CD4-positive, CD25-positive, alpha-beta regulatory T cell (primary cell): ENCODE results near the gene EFNB1. TPM values are rescaled to one million over a fixed set of nuclear protein-coding genes. Genes with fewer than 3 reads are reported as not detected.
A peak's percentile ranks its signal among the peaks of the same experiment; 100 is the strongest.

ENCODE experiments used
- ATAC-seq, 2 donors: fragments of 150-1000 bp; cut with Tn5 transposase; one replicate each; pipeline ENCODE4 v1.10.0; 2021; ENCODE audit warnings: low read depth in 2 of 2, moderate number of reproducible peaks in 2 of 2, moderate library complexity in 1 of 2
- DNase-seq, 3 donors: peaks; one replicate each; pipeline versions ENCODE4 v3.0.0 to v3.0.0-alpha.2; 2012 to 2022; ENCODE audit warnings: mixed read lengths in 1 of 3
- H3K27ac ChIP-seq: one replicate; pipeline ENCODE4 v1.7.0; 2013; ENCODE audit warnings: mild to moderate bottlenecking, low read length; ENCODE audit not compliant: insufficient read depth, poor library complexity, severe bottlenecking
- H3K27me3 ChIP-seq: one replicate; pipeline ENCODE4 v1.7.0; 2013; ENCODE audit warnings: low read length; ENCODE audit not compliant: control insufficient read depth, insufficient read depth
- H3K36me3 ChIP-seq: one replicate; pipeline ENCODE4 v1.7.0; 2013; ENCODE audit warnings: mild to moderate bottlenecking, low read length, moderate library complexity; ENCODE audit not compliant: control insufficient read depth, insufficient read depth
- H3K4me1 ChIP-seq: 2 replicates; pipeline ENCODE4 v1.7.0; 2013; ENCODE audit warnings: mild to moderate bottlenecking, low read length; ENCODE audit not compliant: insufficient read depth, control insufficient read depth, poor library complexity, severe bottlenecking
- H3K4me3 ChIP-seq: one replicate; pipeline ENCODE4 v1.7.0; 2013; ENCODE audit warnings: low read depth, mild to moderate bottlenecking, low read length, moderate library complexity
- H3K9me3 ChIP-seq, 2 experiments: 1 replicate in 1 of 2; 2 replicates in 1 of 2; pipeline ENCODE4 v1.7.0; 2013; ENCODE audit warnings: low read length in 2 of 2, mild to moderate bottlenecking in 1 of 2, moderate library complexity in 1 of 2; ENCODE audit not compliant: control insufficient read depth in 2 of 2
- H3K27ac Mint-ChIP-seq, 3 donors: one replicate each; pipeline ENCODE4 v1.8.0; 2020 to 2022; ENCODE audit warnings: mild to moderate bottlenecking in 3 of 3, mixed read lengths in 3 of 3, moderate library complexity in 2 of 3
- H3K27me3 Mint-ChIP-seq: one replicate; pipeline ENCODE4 v1.8.0; 2022; ENCODE audit warnings: mild to moderate bottlenecking, mixed read lengths
- H3K36me3 Mint-ChIP-seq: one replicate; pipeline ENCODE4 v1.8.0; 2020; ENCODE audit warnings: mixed read lengths
- H3K4me1 Mint-ChIP-seq, 4 donors: one replicate each; pipeline ENCODE4 v1.8.0; 2020 to 2022; ENCODE audit warnings: mixed read lengths in 4 of 4, mild to moderate bottlenecking in 1 of 4
- H3K4me3 Mint-ChIP-seq, 4 donors: one replicate each; pipeline ENCODE4 v1.8.0; 2020 to 2022; ENCODE audit warnings: mild to moderate bottlenecking in 4 of 4, mixed read lengths in 4 of 4, moderate library complexity in 3 of 4
- H3K9me3 Mint-ChIP-seq, 7 donors: one replicate each; pipeline ENCODE4 v1.8.0; 2020 to 2022; ENCODE audit warnings: mixed read lengths in 7 of 7, mild to moderate bottlenecking in 3 of 7, moderate library complexity in 2 of 7
- polyA plus RNA-seq, 4 donors: library from polyadenylated mRNA; unstranded; fragments of 300-500 nt; fragmentation: Illumina TruSeq; gene quantifications; one replicate each; pipeline ENCODE4 v1.2.3, GENCODE V29; 2021
- total RNA-seq: library from RNA; stranded (reverse); gene quantifications from one replicate; pipeline ENCODE4 v1.2.3, GENCODE V29; 2022

Gene EFNB1
- total and polyA plus RNA-seq, 5 donors from 2014 or later, result 1.8 to 3.7 (median 3.3) TPM

GRCh38 chrX:68829582-68830418, 979 bp downstream of the EFNB1 start:
- Mint-ChIP-seq H3K36me3 (no peaks in the 10 kb centered on the region), H3K9me3 (no peaks in the 10 kb centered on the region), H3K27ac (peak overlapping the region in 1 of 3 donors; percentile 51), H3K4me3 (peak overlapping the region; percentile 83 to 95 (median 94)), H3K27me3 (peaks cover 4% of the 10 kb centered on the region), H3K4me1 (peaks cover 0 to 28% (median 6%) of the 10 kb centered on the region in 4 donors)
- Histone ChIP-seq H3K27ac (no peak overlapping the region), H3K36me3 (no peaks in the 10 kb centered on the region), H3K4me3 (no peak overlapping the region), H3K4me1 (peaks cover 25% of the 10 kb centered on the region), H3K27me3 (no peaks in the 10 kb centered on the region), H3K9me3 (no peaks in the 10 kb centered on the region)
- DNase-seq, result peak in 1 of 3 donors; percentile 25
- no peak for ATAC-seq

GRCh38 chrX:68830419-68831404, 1.9 kb downstream of the EFNB1 start:
- Histone ChIP-seq H3K27ac (no peak overlapping the region), H3K4me3 (peak overlapping the region; percentile 19), H3K36me3 (no peaks in the 10 kb centered on the region), H3K4me1 (peaks cover 25% of the 10 kb centered on the region), H3K9me3 (no peaks in the 10 kb centered on the region), H3K27me3 (no peaks in the 10 kb centered on the region)
- DNase-seq, result no peak
- Mint-ChIP-seq H3K36me3 (no peaks in the 10 kb centered on the region), H3K4me1 (peaks cover 0 to 28% (median 6%) of the 10 kb centered on the region in 4 donors), H3K27ac (peak overlapping the region in 2 of 3 donors; percentile 42 to 71), H3K9me3 (no peaks in the 10 kb centered on the region), H3K27me3 (peaks cover 4% of the 10 kb centered on the region), H3K4me3 (peak overlapping the region; percentile 83 to 95 (median 89))
- no peak for ATAC-seq

GRCh38 chrX:68831405-68832100, 2.7 kb downstream of the EFNB1 start:
- no peak for ATAC-seq
- Mint-ChIP-seq H3K36me3 (no peaks in the 10 kb centered on the region), H3K27ac (peak overlapping the region in 2 of 3 donors; percentile 42 to 56), H3K4me1 (peaks cover 0 to 28% (median 6%) of the 10 kb centered on the region in 4 donors), H3K4me3 (peak overlapping the region; percentile 58 to 91 (median 84)), H3K27me3 (peaks cover 4% of the 10 kb centered on the region), H3K9me3 (no peaks in the 10 kb centered on the region)
- DNase-seq, result no peak
- Histone ChIP-seq H3K9me3 (no peaks in the 10 kb centered on the region), H3K4me3 (peak overlapping the region; percentile 19), H3K4me1 (peaks cover 25% of the 10 kb centered on the region), H3K27me3 (no peaks in the 10 kb centered on the region), H3K27ac (no peak overlapping the region), H3K36me3 (no peaks in the 10 kb centered on the region)

- Mint-ChIP-seq H3K4me1 (peaks cover 0 to 32% (median 6%) of the 10 kb centered on the region in 4 donors), H3K36me3 (no peaks in the 10 kb centered on the region), H3K4me3 (peak overlapping the region; percentile 51 to 91 (median 70)), H3K27me3 (peaks cover 4% of the 10 kb centered on the region), H3K9me3 (no peaks in the 10 kb centered on the region), H3K27ac (no peak overlapping the region)
- Histone ChIP-seq H3K4me3 (no peak overlapping the region), H3K36me3 (no peaks in the 10 kb centered on the region), H3K9me3 (no peaks in the 10 kb centered on the region), H3K27ac (no peak overlapping the region), H3K27me3 (no peaks in the 10 kb centered on the region), H3K4me1 (peaks cover 25% of the 10 kb centered on the region)
- ATAC-seq (no peak), DNase-seq (peak in 1 of 3 donors; percentile 29)
Observed at GRCh38 chrX:68832101-68832416, 3.2 kb downstream of the EFNB1 start.

- Mint-ChIP-seq H3K4me3 (peak overlapping the region in 3 of 4 donors; percentile 7 to 83 (median 58)), H3K27ac (peak overlapping the region in 1 of 3 donors; percentile 56)
- no peak overlapping the region for H3K4me3 ChIP-seq
Observed at GRCh38 chrX:68832516-68833447, 4.0 kb downstream of the EFNB1 start.

GRCh38 chrX:68833448-68833805, 4.6 kb downstream of the EFNB1 start:
- Mint-ChIP-seq H3K4me1 (peaks cover 0 to 29% (median 8%) of the 10 kb centered on the region in 4 donors), H3K36me3 (no peaks in the 10 kb centered on the region), H3K4me3 (peak overlapping the region in 1 of 4 donors; percentile 29), H3K27ac (peak overlapping the region in 1 of 3 donors; percentile 56), H3K27me3 (peaks cover 4% of the 10 kb centered on the region), H3K9me3 (no peaks in the 10 kb centered on the region)
- no peak for ATAC-seq
- no peak overlapping the region for H3K27ac ChIP-seq
- no peaks in the 10 kb centered on the region for H3K27me3 ChIP-seq
- no peak for DNase-seq
- peaks cover 25% of the 10 kb centered on the region for H3K4me1 ChIP-seq
- no peak overlapping the region for H3K4me3 ChIP-seq
- H3K36me3 ChIP-seq, result no peaks in the 10 kb centered on the region
- H3K9me3 ChIP-seq, result no peaks in the 10 kb centered on the region

More at GRCh38 chrX:68832516-68833447, 4.0 kb downstream of the EFNB1 start:
- no peaks in the 10 kb centered on the region for H3K36me3 Mint-ChIP-seq
- peaks cover 0 to 30% (median 7%) of the 10 kb centered on the region in 4 donors for H3K4me1 Mint-ChIP-seq
- ATAC-seq (no peak), DNase-seq (no peak)
- Histone ChIP-seq H3K36me3 (no peaks in the 10 kb centered on the region), H3K4me1 (peaks cover 25% of the 10 kb centered on the region), H3K9me3 (no peaks in the 10 kb centered on the region), H3K27me3 (no peaks in the 10 kb centered on the region), H3K27ac (no peak overlapping the region)
- H3K9me3 Mint-ChIP-seq, result no peaks in the 10 kb centered on the region
- peaks cover 4% of the 10 kb centered on the region for H3K27me3 Mint-ChIP-seq
